ENCODE data around the gene SPATA17.

DNA sequence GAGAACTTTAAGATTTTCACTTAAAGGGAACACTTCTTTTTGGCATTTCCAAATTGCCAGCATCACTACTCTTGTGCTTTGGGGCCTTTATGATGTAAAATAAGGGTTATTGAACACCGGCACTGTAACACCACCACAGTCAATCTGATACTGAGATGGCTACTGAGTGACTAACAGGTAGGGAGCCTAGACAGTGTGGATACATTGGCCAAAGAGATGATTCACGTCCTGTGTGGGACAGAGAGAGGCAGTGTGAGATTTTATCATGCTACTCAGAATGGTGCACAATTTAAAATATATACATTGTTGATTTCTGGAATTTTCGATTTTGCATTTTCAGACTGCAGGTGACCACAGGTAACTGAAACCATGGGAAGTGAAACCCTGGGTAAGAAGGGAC is 261.6 kb downstream of the SPATA17 start:
- TF ChIP-seq ZNF274 (IDR thresholded peaks at IDR 0.05; ENCODE audit: low read depth, low read length) (no peak), YY1 (IDR thresholded peaks at IDR 0.05; ENCODE audit: insufficient read depth, insufficient read length) (no peak), SUZ12 (IDR thresholded peaks at IDR 0.05; ENCODE audit: extremely low read depth, insufficient read depth, insufficient read length) (no peak)

All from NT2/D1 (cell line).